ENCODE data around the gene LMO2.
A peak's percentile ranks its signal among the peaks of the same experiment; 100 is the strongest.

The LMO2 gene

GRCh38 chr11:33893711-33894397, 2.0 kb upstream of the LMO2 start:
- Histone ChIP-seq H3K4me3 (peak overlapping the region in 1 of 7 experiments; percentile 2), H3K27ac (peak overlapping the region in 6 of 21 experiments; percentile 0 to 64 (median 16))

GRCh38 chr11:33892906-33893594, 1.2 kb upstream of the LMO2 start:
- no peak overlapping the region for H3K4me3 ChIP-seq
- H3K27ac ChIP-seq, result no peak overlapping the region

DNA sequence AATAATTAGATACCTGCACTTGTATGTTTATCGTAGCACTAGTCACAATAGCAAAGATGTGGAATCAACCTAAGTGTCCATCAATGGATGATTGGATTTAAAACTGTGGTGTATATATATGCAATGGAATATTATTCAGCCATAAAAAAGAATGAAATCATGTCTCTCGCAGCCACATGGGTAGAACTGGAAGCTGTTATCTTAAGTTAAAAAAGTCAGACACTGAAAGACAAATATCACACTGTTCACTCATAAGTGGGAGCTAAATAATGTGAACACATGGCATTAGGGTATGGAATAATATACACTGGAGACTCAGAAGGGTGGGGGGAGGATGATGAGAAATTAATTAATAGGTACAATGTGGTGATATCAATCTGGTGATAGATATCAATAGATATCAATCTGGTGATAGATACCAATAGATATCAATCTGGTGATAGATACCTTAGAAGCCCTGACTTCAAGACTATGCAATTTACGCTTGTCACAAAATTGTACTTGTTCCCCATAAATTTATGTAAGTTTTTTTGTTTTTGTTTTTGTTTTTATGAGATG, 2.0 kb downstream of the LMO2 start:
- no peak overlapping the region for H3K27ac ChIP-seq
- H3K4me3 ChIP-seq, result no peak overlapping the region

- Histone ChIP-seq H3K27ac (no peak overlapping the region), H3K4me3 (no peak overlapping the region)
Observed at GRCh38 chr11:33889296-33889695, 2.6 kb downstream of the LMO2 start.

DNA sequence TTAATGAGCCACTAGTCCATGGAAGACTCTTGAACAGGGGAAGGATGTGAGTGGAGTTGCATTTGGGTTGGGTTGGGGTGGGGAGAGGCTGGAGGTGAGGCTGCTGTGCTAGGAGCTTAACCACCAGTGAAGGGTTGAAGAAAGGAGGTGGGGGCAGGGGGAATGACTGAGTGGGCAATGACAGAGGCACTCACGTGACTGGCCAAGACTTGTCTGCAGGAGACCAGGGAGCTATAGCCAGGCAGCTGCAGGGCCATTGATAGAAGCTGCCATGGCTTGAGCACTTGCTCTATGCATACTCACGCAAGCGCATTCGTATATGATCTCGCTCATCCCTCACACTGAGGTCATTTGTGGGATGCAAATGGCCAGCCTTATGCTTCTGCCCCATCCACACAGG, 4.0 kb downstream of the LMO2 start:
- H3K27ac ChIP-seq, result no peak overlapping the region
- H3K4me3 ChIP-seq, result no peak overlapping the region

DNA sequence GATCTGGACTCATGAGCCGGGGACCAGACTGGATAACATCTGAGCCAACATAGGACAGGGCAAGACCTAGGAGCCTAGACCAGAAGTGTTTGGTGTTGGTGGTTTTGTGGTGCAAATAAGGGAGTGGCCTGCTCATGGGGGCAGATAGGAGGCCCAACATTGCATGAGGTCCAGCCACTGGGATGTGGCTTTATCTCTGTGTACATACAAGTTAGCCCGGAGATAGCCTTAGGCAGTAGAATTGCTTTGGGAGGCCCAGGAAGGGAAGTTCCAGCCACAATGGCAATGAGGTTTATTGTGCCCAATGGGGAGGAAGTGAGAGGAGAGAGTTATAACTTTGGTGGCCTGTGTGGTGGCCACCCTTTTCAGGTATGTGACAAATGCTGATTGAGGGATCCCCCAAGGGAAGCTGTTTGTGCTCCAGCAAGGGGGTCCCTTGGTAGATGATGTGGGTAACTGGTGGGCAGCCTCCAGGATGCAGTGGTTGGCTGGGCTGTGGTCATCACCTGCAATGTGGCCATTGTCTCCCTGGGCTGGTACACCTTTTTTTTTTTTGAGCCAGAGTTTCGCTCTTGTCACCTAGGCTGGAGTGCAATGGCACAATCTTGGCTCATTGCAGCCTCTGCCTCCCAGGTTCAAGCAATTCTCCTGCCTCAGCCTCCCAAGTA, 6.4 kb downstream of the LMO2 start:
- no peak overlapping the region for H3K27ac ChIP-seq
- no peak overlapping the region for H3K4me3 ChIP-seq

- Histone ChIP-seq H3K4me3 (no peak overlapping the region), H3K27ac (no peak overlapping the region)
Observed at GRCh38 chr11:33884601-33885000, 7.3 kb downstream of the LMO2 start.

DNA sequence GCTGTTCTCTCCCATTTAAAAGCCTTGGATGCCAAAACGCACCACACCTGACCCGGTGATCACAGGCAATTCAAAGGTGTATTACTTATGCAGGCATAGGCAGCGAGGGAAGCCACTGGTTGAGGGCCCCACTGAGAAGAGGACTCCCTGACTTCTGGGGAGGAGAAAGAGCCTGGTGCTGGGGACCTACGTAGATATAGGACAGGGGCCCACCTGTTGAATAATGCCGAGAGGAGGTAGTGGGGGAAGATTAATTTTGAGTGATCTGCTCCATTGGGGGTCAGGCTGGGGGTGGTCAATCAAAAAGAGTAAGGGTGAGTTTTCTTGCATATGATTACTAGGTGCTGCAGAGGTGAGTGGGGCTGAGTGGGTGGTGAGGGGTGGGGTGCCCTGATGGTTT, 7.8 kb downstream of the LMO2 start:
- no peak overlapping the region for H3K27ac ChIP-seq
- H3K4me3 ChIP-seq, result no peak overlapping the region

- no peak overlapping the region for H3K27ac ChIP-seq
- H3K4me3 ChIP-seq, result no peak overlapping the region
Observed at GRCh38 chr11:33881651-33882503, 10.0 kb downstream of the LMO2 start.

DNA sequence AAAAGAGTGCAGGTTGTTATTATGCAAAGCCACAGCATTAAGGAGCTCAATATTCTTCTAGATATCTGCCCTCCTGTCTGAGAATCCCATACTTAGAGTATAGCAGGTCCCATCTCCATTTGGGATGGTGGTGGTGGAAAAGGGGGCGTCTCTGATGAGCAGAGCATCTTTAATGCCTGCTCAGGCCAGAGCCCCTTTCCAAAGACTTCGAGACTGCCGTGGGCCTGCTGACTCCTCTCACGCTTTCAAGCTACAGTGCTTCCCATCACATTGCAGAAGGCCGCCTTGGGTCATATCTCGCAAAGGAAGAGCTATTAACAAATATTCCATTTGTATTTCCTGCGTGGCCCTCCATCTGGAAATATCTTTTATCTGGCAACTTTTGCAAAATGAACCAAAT, 10.9 kb downstream of the LMO2 start:
- Histone ChIP-seq H3K4me3 (no peak overlapping the region), H3K27ac (no peak overlapping the region)

GRCh38 chr11:33879375-33879774, 12.5 kb downstream of the LMO2 start:
- H3K4me3 ChIP-seq, result no peak overlapping the region

DNA sequence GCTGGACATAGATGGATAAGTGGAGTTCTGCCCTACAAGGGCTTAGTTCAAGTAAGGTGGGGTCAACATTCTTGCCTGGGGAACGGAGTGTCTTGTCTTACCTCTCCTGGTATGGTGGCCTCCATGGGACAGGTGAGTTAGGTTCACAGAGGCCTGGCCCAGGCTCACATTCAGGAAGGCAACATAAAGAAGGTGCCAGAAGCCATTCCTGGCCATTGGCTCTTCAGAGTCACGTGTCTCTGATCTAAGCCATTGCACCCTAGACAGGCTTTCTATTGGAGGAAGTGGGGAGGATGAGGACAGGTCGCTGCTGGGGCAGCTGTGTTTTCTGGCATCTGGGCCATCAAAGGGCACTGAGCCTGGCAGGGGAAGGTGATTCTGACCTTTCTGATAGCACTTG, 14.8 kb downstream of the LMO2 start:
- Histone ChIP-seq H3K4me3 (no peak overlapping the region), H3K27ac (no peak overlapping the region)

More at GRCh38 chr11:33879375-33879774, 12.5 kb downstream of the LMO2 start:
- no peak overlapping the region for H3K27ac ChIP-seq

DNA sequence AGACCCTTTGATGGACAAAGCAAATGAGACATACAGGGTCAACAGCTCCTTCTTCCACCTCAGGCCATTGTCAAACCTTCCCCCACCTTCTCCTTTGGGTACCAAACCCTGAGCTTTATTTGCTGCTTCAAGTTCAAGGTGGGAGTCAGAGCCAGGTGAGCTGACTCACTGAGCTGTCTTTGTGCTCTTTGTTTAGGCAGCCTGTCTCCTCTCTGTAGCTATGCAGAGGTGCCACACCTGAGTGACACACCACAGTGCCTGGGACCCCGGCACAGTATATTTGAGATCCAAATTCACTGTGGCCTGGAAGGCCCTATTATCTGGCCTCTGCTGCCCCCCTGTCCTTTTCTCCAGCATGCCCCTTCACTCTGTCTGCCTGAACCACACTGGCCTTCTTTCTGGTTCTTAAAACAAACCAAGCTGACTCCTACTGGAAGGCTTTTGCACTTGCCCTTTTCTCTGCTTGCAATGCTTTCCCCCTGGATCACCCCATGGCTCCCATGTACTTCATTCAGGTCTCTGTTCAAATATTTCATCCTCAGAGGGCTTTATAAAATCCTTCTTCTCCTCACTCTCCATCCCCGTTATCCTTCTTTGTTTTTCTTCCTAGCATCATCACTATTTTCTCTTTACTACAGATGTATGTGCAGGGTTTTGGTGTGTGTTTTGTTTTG, 16.1 kb downstream of the LMO2 start:
- Histone ChIP-seq H3K27ac (no peak overlapping the region), H3K4me3 (no peak overlapping the region)

- H3K27ac ChIP-seq, result no peak overlapping the region
- H3K4me3 ChIP-seq, result no peak overlapping the region
Observed at GRCh38 chr11:33874910-33875490, 16.9 kb downstream of the LMO2 start.

- no peak overlapping the region for H3K27ac ChIP-seq
- H3K4me3 ChIP-seq, result no peak overlapping the region
Observed at GRCh38 chr11:33874433-33874832, 17.4 kb downstream of the LMO2 start.

DNA sequence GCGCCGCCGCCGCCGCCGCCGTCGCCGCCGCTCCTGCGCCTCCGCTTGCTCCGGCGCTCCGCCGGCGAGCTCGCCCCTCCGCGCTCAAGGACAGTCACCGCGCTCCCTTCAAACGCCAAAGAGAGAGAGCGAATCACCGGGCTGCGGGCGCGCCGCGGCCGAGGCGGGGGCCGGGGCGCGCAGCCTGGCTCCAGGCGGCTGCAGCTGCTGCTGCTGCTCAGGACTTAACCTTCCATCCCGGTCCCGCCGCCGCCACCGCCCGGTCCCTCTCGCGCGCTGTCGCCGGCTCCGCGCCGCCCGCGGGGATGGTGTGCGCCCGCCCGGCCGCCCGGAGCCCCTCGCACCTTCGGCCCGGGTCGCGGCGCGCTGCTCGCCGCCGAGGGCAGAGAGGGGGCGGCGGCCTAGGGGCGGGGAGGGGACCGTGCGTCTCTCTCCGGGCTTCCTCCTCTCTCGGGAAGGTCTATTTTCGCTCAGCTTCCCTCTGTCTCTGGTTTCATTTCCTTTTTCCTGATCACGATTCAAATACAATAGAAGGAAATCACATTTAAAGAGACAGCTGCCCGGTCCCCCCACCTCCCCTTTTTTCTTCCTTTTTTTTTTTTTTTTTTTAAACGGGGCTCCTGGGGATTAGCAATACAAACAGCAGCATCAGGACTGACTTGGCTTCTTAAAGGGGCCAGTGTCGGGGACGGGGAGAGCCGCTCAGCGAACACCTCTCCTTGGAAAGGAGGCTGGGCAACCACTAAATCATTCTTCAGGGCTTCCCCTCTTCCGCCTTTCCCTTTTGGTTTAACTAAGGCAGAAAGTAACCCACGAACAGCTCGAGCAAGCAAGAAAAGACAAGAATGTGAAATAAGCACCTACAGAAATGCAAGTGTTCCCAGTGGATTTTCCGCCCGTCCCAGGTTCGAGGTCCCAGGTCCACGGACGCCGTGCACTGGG, 22.1 kb downstream of the LMO2 start:
- peak overlapping the region; percentile 41 to 66 (median 51) for H3K4me3 ChIP-seq
- peak overlapping the region; percentile 34 to 90 (median 83) for H3K27ac ChIP-seq

- H3K27ac ChIP-seq, result peak overlapping the region; percentile 34 to 90 (median 83)
Observed at GRCh38 chr11:33868647-33869461, 23.0 kb downstream of the LMO2 start.

More at GRCh38 chr11:33868647-33869461, 23.0 kb downstream of the LMO2 start:
- peak overlapping the region; percentile 41 to 66 (median 51) for H3K4me3 ChIP-seq
